ENCODE results near the gene ESRRB. TPM values are rescaled to one million over a fixed set of nuclear protein-coding genes. Genes with fewer than 3 reads are reported as not detected.

The ESRRB gene
- total RNA-seq, 1 experiment from 2014 or later: 1.9 TPM

GRCh38 chr14:76343386-76343785, 32.6 kb upstream of the ESRRB start:
- no peak for DNase-seq
- Histone ChIP-seq H3K36me3 (replicated peaks; ENCODE audit: control insufficient read depth, insufficient read depth, low read length) (no peaks in the 10 kb centered on the region), H3K4me3 (ENCODE audit: insufficient read depth, low read depth, low read length) (no peak overlapping the region), H3K27me3 (ENCODE audit: control insufficient read depth, insufficient read depth, low read length) (no peaks in the 10 kb centered on the region; the same call in 1 of the 2 replicates)

GRCh38 chr14:76346391-76347160, 29.4 kb upstream of the ESRRB start:
- Histone ChIP-seq H3K36me3 (replicated peaks; ENCODE audit: control insufficient read depth, insufficient read depth, low read length) (no peaks in the 10 kb centered on the region), H3K27me3 (ENCODE audit: control insufficient read depth, insufficient read depth, low read length) (no peaks in the 10 kb centered on the region; the same call in 1 of the 2 replicates), H3K4me3 (ENCODE audit: insufficient read depth, low read depth, low read length) (no peak overlapping the region)
- DNase-seq: no peak

DNA sequence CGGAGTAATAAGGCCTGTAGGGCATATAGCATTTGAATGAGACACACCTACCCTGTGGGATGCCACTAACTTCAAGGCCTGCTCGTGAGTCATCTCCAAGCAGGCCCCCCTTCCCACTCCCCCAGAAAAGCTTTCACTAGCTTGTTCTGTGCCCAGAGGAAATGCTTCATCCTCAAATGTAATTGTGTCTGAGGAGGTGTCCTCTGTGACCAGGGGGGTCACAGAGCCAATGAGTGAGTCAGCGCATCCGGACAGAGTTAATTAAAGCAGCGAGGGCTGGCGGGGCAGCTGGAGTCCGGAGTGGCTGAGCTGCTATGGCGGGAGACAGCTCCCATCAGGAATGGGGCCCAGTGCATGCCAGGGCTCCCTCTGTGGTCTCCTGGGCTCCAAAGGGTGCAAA, 27.0 kb upstream of the ESRRB start:
- Histone ChIP-seq H3K27me3 (ENCODE audit: control insufficient read depth, insufficient read depth, low read length) (peaks cover 5% of the 10 kb centered on the region), H3K36me3 (replicated peaks; ENCODE audit: control insufficient read depth, insufficient read depth, low read length) (no peaks in the 10 kb centered on the region), H3K4me3 (ENCODE audit: insufficient read depth, low read depth, low read length) (no peak overlapping the region)
- peak; percentile 35 for DNase-seq

GRCh38 chr14:76349993-76350392, 25.9 kb upstream of the ESRRB start:
- Histone ChIP-seq H3K27me3 (ENCODE audit: control insufficient read depth, insufficient read depth, low read length) (peaks cover 5% of the 10 kb centered on the region), H3K4me3 (ENCODE audit: insufficient read depth, low read depth, low read length) (no peak overlapping the region), H3K36me3 (replicated peaks; ENCODE audit: control insufficient read depth, insufficient read depth, low read length) (no peaks in the 10 kb centered on the region)
- DNase-seq: no peak

DNA sequence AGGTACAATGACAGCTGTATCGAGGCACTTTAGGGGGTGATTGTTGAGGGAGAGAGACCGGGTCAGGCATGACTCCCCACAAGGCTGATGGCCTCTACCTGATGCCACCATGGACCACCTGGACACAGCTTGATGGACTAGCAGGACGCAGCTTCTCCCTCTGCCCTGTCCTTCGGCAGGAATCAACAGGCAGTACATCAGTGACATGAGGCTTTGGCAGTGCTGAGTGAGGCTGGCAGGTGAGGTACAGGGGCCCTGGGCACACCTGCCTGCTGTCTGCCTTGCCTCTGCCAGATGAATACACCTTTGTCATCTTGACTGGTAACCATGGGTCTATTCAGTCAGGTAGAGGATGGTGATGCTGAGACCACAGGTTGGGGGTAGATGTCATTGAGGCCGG, 25.3 kb upstream of the ESRRB start:
- H3K36me3 ChIP-seq (replicated peaks; ENCODE audit: control insufficient read depth, insufficient read depth, low read length): no peaks in the 10 kb centered on the region
- no peak for DNase-seq
- peaks cover 5% of the 10 kb centered on the region for H3K27me3 ChIP-seq (ENCODE audit: control insufficient read depth, insufficient read depth, low read length)
- H3K4me3 ChIP-seq (ENCODE audit: insufficient read depth, low read depth, low read length): no peak overlapping the region

DNA sequence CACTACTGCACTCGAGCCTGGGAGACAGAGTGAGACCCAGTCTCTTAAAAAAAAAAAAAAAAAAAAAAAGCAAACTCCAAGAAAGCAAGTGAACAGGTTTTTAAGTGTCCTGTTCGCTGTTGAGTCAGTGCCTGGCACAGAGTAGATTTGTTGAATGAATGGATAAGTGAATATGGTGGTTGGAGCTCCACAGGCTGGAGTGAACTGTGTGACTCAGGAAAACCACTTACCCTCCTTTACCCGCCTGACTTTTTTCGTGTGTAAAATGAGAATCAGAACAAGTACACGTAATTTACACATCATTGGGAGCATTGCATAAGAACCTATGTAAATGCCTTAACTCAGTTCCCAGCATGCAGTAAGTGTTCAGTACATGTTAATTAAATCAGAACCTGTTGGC, 24.0 kb upstream of the ESRRB start:
- no peak overlapping the region for H3K4me3 ChIP-seq (ENCODE audit: insufficient read depth, low read depth, low read length)
- no peaks in the 10 kb centered on the region for H3K36me3 ChIP-seq (replicated peaks; ENCODE audit: control insufficient read depth, insufficient read depth, low read length)
- no peak for DNase-seq
- peaks cover 5% of the 10 kb centered on the region for H3K27me3 ChIP-seq (ENCODE audit: control insufficient read depth, insufficient read depth, low read length)

DNA sequence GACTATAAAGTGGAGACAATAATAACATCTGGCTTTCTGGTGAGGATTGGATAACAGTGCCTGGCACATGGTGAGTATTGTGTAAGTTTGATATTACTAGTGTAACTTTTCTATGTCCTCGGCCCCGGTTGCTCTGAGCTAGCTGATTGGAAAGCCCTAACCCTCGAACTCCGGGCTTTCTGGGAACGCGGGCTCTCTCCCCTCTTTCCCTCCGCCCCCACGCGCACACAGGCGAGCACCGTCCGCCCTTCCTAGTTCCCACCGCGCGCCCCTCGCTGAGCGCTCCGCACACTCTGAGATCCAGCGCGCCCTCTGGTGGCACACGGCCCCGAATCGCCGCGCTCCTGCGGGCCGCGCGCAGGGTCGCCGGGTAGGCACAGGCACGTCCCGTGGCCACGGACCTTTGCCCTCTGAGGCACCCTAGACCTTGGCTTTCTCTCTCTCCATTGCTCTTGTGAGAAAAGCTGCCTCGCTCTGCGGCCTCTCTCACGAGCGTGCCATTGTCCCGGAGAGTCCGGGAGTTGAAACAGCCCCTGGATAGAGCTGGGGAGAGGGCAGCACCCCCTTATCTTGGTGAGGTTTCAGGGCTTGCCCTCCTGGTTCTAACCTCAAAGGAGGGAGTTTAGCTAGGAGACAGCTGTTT, 23.2 kb upstream of the ESRRB start:
- no peaks in the 10 kb centered on the region for H3K36me3 ChIP-seq (replicated peaks; ENCODE audit: control insufficient read depth, insufficient read depth, low read length)
- DNase-seq: peak; percentile 93
- H3K4me3 ChIP-seq (ENCODE audit: insufficient read depth, low read depth, low read length): peak overlapping the region; percentile 8; the same call in 1 of the 2 replicates
- peaks cover 5% of the 10 kb centered on the region for H3K27me3 ChIP-seq (ENCODE audit: control insufficient read depth, insufficient read depth, low read length)

- no peaks in the 10 kb centered on the region for H3K36me3 ChIP-seq (replicated peaks; ENCODE audit: control insufficient read depth, insufficient read depth, low read length)
- H3K4me3 ChIP-seq (ENCODE audit: insufficient read depth, low read depth, low read length): no peak overlapping the region
- DNase-seq: no peak
- peaks cover 5% of the 10 kb centered on the region for H3K27me3 ChIP-seq (ENCODE audit: control insufficient read depth, insufficient read depth, low read length)
Observed at GRCh38 chr14:76354310-76354709, 21.6 kb upstream of the ESRRB start.

GRCh38 chr14:76355771-76356170, 20.2 kb upstream of the ESRRB start:
- Histone ChIP-seq H3K36me3 (replicated peaks; ENCODE audit: control insufficient read depth, insufficient read depth, low read length) (no peaks in the 10 kb centered on the region), H3K27me3 (ENCODE audit: control insufficient read depth, insufficient read depth, low read length) (peaks cover 5% of the 10 kb centered on the region), H3K4me3 (ENCODE audit: insufficient read depth, low read depth, low read length) (no peak overlapping the region)
- DNase-seq: no peak

DNA sequence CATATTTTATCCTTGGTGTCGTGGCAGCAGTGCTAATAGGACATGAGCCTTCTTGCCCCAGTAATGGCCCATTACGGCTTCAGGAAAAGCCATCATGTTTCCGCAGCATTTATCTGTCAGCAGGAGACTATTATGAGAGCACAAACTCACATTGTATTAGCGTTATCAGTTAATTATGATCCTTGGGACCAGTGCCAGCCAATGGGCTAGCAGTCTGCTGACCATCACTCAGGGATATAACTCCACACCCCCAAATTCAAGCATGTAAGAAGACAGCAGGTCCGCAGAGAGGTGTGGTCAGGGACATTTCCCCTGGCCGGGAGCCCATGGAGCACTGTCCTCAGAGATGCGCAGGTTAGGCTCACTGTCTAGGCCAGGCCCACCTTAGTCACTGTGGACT, 4.9 kb upstream of the ESRRB start:
- peaks cover 24% of the 10 kb centered on the region for H3K27me3 ChIP-seq (ENCODE audit: control insufficient read depth, insufficient read depth, low read length)
- H3K4me3 ChIP-seq (ENCODE audit: insufficient read depth, low read depth, low read length): no peak overlapping the region
- no peak for DNase-seq
- no peaks in the 10 kb centered on the region for H3K36me3 ChIP-seq (replicated peaks; ENCODE audit: control insufficient read depth, insufficient read depth, low read length)

DNA sequence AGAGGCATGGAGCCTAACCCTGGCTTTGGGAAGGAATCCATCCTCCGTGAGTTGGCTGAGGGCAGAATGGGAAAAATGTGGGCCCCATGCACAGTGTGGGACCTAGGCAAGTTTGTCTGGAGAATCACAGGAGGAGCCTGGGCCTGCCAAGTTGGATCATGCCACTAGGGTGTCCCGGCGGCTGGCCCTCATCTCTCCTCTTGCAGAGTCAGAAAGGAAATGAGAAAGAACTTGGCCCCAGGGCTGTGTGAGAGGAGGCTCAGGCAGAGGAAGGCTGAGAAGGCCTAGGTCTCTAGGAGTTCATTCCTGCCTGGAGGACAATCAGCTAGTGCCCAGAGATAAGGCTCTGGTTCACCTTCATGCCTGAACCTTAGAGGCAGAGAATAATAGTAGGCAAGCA, 2.5 kb upstream of the ESRRB start:
- DNase-seq: no peak
- peaks cover 48% of the 10 kb centered on the region for H3K27me3 ChIP-seq (ENCODE audit: control insufficient read depth, insufficient read depth, low read length)

GRCh38 chr14:76375484-76375883, 453 bp upstream of the ESRRB start:
- DNase-seq: no peak
- no peaks in the 10 kb centered on the region for H3K36me3 ChIP-seq (replicated peaks; ENCODE audit: control insufficient read depth, insufficient read depth, low read length)
- H3K4me3 ChIP-seq (ENCODE audit: insufficient read depth, low read depth, low read length): no peak overlapping the region
- H3K27me3 ChIP-seq (ENCODE audit: control insufficient read depth, insufficient read depth, low read length): peaks cover 55% of the 10 kb centered on the region

More for the DNA sequence above, 2.5 kb upstream of the ESRRB start:
- no peaks in the 10 kb centered on the region for H3K36me3 ChIP-seq (replicated peaks; ENCODE audit: control insufficient read depth, insufficient read depth, low read length)
- H3K4me3 ChIP-seq (ENCODE audit: insufficient read depth, low read depth, low read length): no peak overlapping the region

GRCh38 chr14:76376409-76376877, 506 bp downstream of the ESRRB start:
- Histone ChIP-seq H3K36me3 (replicated peaks; ENCODE audit: control insufficient read depth, insufficient read depth, low read length) (no peaks in the 10 kb centered on the region), H3K4me3 (ENCODE audit: insufficient read depth, low read depth, low read length) (peak overlapping the region; percentile 50), H3K27me3 (ENCODE audit: control insufficient read depth, insufficient read depth, low read length) (peaks cover 56% of the 10 kb centered on the region)
- no peak for DNase-seq

DNA sequence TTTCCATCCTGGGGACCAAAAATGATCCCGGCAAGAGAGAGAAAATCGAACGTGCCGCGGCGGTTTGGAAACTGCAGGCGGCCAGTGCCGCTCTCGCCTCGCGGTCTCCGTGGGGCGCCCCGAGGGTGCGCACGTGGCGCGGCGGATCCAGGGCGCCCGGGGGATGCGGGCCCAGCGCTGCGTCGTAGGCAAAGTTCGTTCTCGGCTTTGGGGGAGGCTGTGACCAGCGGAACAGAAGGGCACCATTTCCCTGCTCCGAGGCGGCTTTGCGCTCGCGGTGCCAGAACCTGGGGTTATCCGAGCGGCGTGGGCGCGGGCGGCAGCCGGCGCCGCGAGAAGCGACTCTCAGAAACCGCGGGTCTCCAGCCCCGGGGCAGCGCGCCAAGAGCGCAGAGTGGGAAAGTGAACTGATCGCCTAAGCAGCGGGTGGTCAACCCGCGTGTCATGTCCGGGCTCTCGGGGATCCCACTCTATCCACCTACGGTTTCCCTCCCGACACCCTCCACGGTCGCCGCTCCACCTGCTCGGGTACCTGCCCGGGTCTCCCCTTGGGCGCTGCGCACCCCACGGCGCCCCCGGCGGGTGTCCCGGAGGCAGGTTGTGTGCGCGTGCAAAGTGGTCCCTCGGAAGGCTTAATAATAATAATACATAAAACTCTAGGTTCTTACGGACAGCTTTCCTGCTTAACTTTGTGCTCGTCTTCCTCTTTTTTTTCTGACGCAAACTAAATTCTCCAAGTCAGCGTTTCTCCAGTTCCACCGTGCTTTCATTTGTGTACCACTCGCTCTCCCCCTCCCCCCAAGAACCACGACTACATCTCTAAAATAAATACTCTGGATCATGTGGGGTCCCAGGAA, 1.2 kb downstream of the ESRRB start:
- Histone ChIP-seq H3K27me3 (ENCODE audit: control insufficient read depth, insufficient read depth, low read length) (peaks cover 59% of the 10 kb centered on the region), H3K36me3 (replicated peaks; ENCODE audit: control insufficient read depth, insufficient read depth, low read length) (no peaks in the 10 kb centered on the region), H3K4me3 (ENCODE audit: insufficient read depth, low read depth, low read length) (peak overlapping the region; percentile 50)
- DNase-seq: peak; percentile 63

Measured in H7 (cell line).